AG09319 (cell line): Measurements from ENCODE around the gene LOXL3.
"Not testable (repeated sequence)": the region's sequence is repeated elsewhere in the genome, so short reads cannot be mapped to it uniquely, and the experiment has no call there.

Source experiments
- DNase-seq: peaks from one replicate; pipeline ENCODE4 v3.0.0-alpha.2; 2010; ENCODE audit warnings: low read depth; ENCODE audit errors: extremely low read depth
- CTCF ChIP-seq: IDR thresholded peaks from 2 replicates; pipeline ENCODE4 v1.5.1; 2011; ENCODE audit warnings: low read depth, mild to moderate bottlenecking, inconsistent platforms, low read length, moderate library complexity

The LOXL3 gene

GRCh38 chr2:74488643-74489481, 64.9 kb downstream of the LOXL3 start:
- no peak for DNase-seq
- no peak for TF ChIP-seq CTCF

GRCh38 chr2:74486141-74486540, 67.6 kb downstream of the LOXL3 start:
- DNase-seq: no peak
- TF ChIP-seq CTCF: no peak

- DNase-seq: not testable (repeated sequence)
Observed at GRCh38 chr2:74483675-74484164, 70.0 kb downstream of the LOXL3 start.

- TF ChIP-seq CTCF: peak; percentile 91
- DNase-seq: peak; percentile 82
Observed at GRCh38 chr2:74482801-74483674, 70.7 kb downstream of the LOXL3 start, which contains the start of the genes CCDC142 and TTC31. TSS of gene CCDC142 (minus strand) at chr2:74482998. CDS start at chr2:74482837, 161 bp downstream. TSS of gene TTC31 (plus strand) at chr2:74483081. CDS start at chr2:74483096, 15 bp downstream.
